H1 (cell line): ENCODE data around the gene KLK10. TPM values are rescaled to one million over a fixed set of nuclear protein-coding genes. Genes with fewer than 3 reads are reported as not detected.

Experiments
- CTCF ChIA-PET: fragments of 300-600 bp; sonication (Branson Sonifier 250); formaldehyde crosslinking; loops from one replicate; lab custom pipeline; 2021; ENCODE audit not compliant: partially characterized antibody; lab: Charles Lee
- POLR2A ChIA-PET: fragments of 300-600 bp; sonication (Branson Sonifier 250); formaldehyde crosslinking; loops from one replicate; lab custom pipeline; 2021; ENCODE audit warnings: inconsistent platforms; ENCODE audit not compliant: partially characterized antibody; lab: Charles Lee
- DNase-seq, 2 experiments: peaks; one replicate each; pipeline versions ENCODE4 v3.0.0 to v3.0.0-alpha.2; 2010 to 2022; ENCODE audit warnings: low spot score in 2 of 2, low read depth in 1 of 2, mixed read lengths in 1 of 2
- FAIRE-seq: peaks from 2 replicates; lab custom pipeline; 2011; peaks lifted over from hg19 to GRCh38; lab: Jason Lieb, UNC
- H2AFZ ChIP-seq: 2 replicates; pipeline ENCODE4 v1.8.1; 2012; ENCODE audit warnings: low read length, inconsistent platforms
- H2AK5ac ChIP-seq: 2 replicates; pipeline ENCODE4 v1.6.1; 2013; ENCODE audit warnings: low read depth, low read length
- H2BK120ac ChIP-seq: replicated peaks from 2 replicates; pipeline ENCODE3; 2013; ENCODE audit warnings: low read depth, low read length, inconsistent platforms
- H2BK12ac ChIP-seq: 2 replicates; pipeline ENCODE4 v1.6.1; 2013; ENCODE audit warnings: low read depth, low read length
- H2BK15ac ChIP-seq: 2 replicates; pipeline ENCODE4 v1.6.1; 2013; ENCODE audit warnings: low read length
- H2BK20ac ChIP-seq: 2 replicates; pipeline ENCODE4 v1.6.1; 2013; ENCODE audit warnings: low read length
- H2BK5ac ChIP-seq: 2 replicates; pipeline ENCODE4 v1.6.1; 2013; ENCODE audit warnings: low read depth, low read length
- H3K14ac ChIP-seq: 2 replicates; pipeline ENCODE4 v1.6.1; 2013; ENCODE audit warnings: inconsistent platforms; ENCODE audit not compliant: insufficient read length
- H3K18ac ChIP-seq: 2 replicates; pipeline ENCODE4 v1.6.1; 2013; ENCODE audit warnings: low read length; ENCODE audit errors: extremely low read depth
- H3K23ac ChIP-seq: 2 replicates; pipeline ENCODE4 v1.6.1; 2013; ENCODE audit warnings: inconsistent platforms; ENCODE audit not compliant: insufficient read length
- H3K23me2 ChIP-seq: 2 replicates; pipeline ENCODE4 v1.6.1; 2013; ENCODE audit warnings: low read depth, low read length
- H3K27ac ChIP-seq: 2 replicates; pipeline ENCODE4 v1.6.1; 2011; ENCODE audit warnings: low read depth, low read length, inconsistent platforms
- H3K27me3 ChIP-seq, 4 experiments: replicated peaks in 1 of 4; 1 replicate in 1 of 4; 2 replicates in 3 of 4; pipeline versions ENCODE4 v1.6.1 to v1.8.1; 2011 to 2013; ENCODE audit warnings: low read length in 3 of 4, mild to moderate bottlenecking in 3 of 4, inconsistent platforms in 2 of 4, mixed read lengths in 2 of 4, moderate library complexity in 1 of 4; ENCODE audit not compliant: control insufficient read depth in 3 of 4, insufficient read depth in 3 of 4; ENCODE audit errors: extremely low read depth in 1 of 4
- H3K36me3 ChIP-seq, 4 experiments: 2 replicates each; pipeline versions ENCODE4 v1.6.1 to v1.8.1; 2011 to 2013; ENCODE audit warnings: mild to moderate bottlenecking in 4 of 4, low read length in 3 of 4, moderate library complexity in 2 of 4, control low read depth in 1 of 4, inconsistent platforms in 1 of 4; ENCODE audit not compliant: insufficient read depth in 4 of 4, control insufficient read depth in 2 of 4
- H3K4ac ChIP-seq: replicated peaks from 2 replicates; pipeline ENCODE3; 2013; ENCODE audit warnings: low read length, low read depth, mixed read lengths, inconsistent platforms; ENCODE audit not compliant: insufficient read length
- H3K4me1 ChIP-seq, 4 experiments: replicated peaks in 1 of 4; 1 replicate in 1 of 4; 2 replicates in 3 of 4; pipeline versions ENCODE4 v1.6.1 to v1.8.1; 2011 to 2013; ENCODE audit warnings: low read length in 3 of 4, inconsistent platforms in 2 of 4, mixed read lengths in 1 of 4; ENCODE audit not compliant: insufficient read depth in 4 of 4, control insufficient read depth in 3 of 4
- H3K4me2 ChIP-seq, 2 experiments: 2 replicates each; pipeline versions ENCODE4 v1.6.1 to v1.8.1; 2011 to 2013; ENCODE audit warnings: low read depth in 2 of 2, low read length in 2 of 2, control low read depth in 1 of 2, inconsistent platforms in 1 of 2, mild to moderate bottlenecking in 1 of 2; ENCODE audit not compliant: insufficient read depth in 1 of 2
- H3K4me3 ChIP-seq, 4 experiments: fragments of 200-600, 300-600 bp in 1 of 4; sonication (generic), shearing (Covaris generic), sonication (Bioruptor Twin) in 1 of 4; 2 replicates each; pipeline versions ENCODE4 v1.5.1 to v1.8.1; 2011 to 2016; ENCODE audit warnings: low read length in 4 of 4, low read depth in 3 of 4, control low read depth in 2 of 4, inconsistent platforms in 2 of 4, mild to moderate bottlenecking in 2 of 4, mixed read lengths in 1 of 4, moderate library complexity in 1 of 4; ENCODE audit not compliant: insufficient read depth in 2 of 4; ENCODE audit errors: extremely low read depth in 1 of 4
- H3K56ac ChIP-seq: replicated peaks from 2 replicates; pipeline ENCODE3; 2013; ENCODE audit warnings: low read depth, mild to moderate bottlenecking, mixed read lengths, low read length, inconsistent platforms; ENCODE audit not compliant: insufficient read length
- H3K79me1 ChIP-seq: 2 replicates; pipeline ENCODE4 v1.6.1; 2013; ENCODE audit warnings: low read depth, low read length, control low read depth
- H3K79me2 ChIP-seq, 2 experiments: 2 replicates each; pipeline versions ENCODE4 v1.6.1 to v1.8.1; 2012 to 2013; ENCODE audit warnings: low read length in 2 of 2, mild to moderate bottlenecking in 2 of 2, inconsistent platforms in 1 of 2; ENCODE audit not compliant: insufficient read depth in 2 of 2, control insufficient read depth in 1 of 2
- H3K9ac ChIP-seq, 4 experiments: replicated peaks in 1 of 4; 1 replicate in 1 of 4; 2 replicates in 3 of 4; pipeline versions ENCODE4 v1.6.1 to v1.8.1; 2011 to 2013; ENCODE audit warnings: low read depth in 3 of 4, low read length in 3 of 4, control low read depth in 2 of 4, mild to moderate bottlenecking in 2 of 4, moderate library complexity in 2 of 4, inconsistent platforms in 1 of 4; ENCODE audit errors: extremely low read depth in 1 of 4
- H3K9me3 ChIP-seq, 2 experiments: 2 replicates each; pipeline versions ENCODE4 v1.6.1 to v1.8.1; 2012 to 2013; ENCODE audit warnings: mild to moderate bottlenecking in 2 of 2, moderate library complexity in 2 of 2, control low read depth in 1 of 2, inconsistent platforms in 1 of 2, low read depth in 1 of 2, low read length in 1 of 2, mixed read lengths in 1 of 2; ENCODE audit not compliant: insufficient read depth in 2 of 2
- H4K20me1 ChIP-seq, 2 experiments: replicated peaks in 1 of 2; 2 replicates each; pipeline versions ENCODE3 to v1.8.1; 2011 to 2013; ENCODE audit warnings: inconsistent platforms in 2 of 2, low read length in 2 of 2, mild to moderate bottlenecking in 1 of 2; ENCODE audit not compliant: insufficient read depth in 2 of 2, control insufficient read depth in 1 of 2
- H4K5ac ChIP-seq: 2 replicates; pipeline ENCODE4 v1.6.1; 2013; ENCODE audit warnings: low read length, low read depth, mixed read lengths, inconsistent platforms; ENCODE audit not compliant: insufficient read length
- H4K8ac ChIP-seq: 2 replicates; pipeline ENCODE4 v1.8.0; 2013; ENCODE audit warnings: mild to moderate bottlenecking, moderate library complexity, low read length, inconsistent platforms; ENCODE audit not compliant: insufficient read depth; ENCODE audit errors: extremely low read depth
- H4K91ac ChIP-seq: replicated peaks from 2 replicates; pipeline ENCODE3; 2013; ENCODE audit warnings: low read length, mixed read lengths, inconsistent platforms; ENCODE audit not compliant: insufficient read length
- HDAC6 ChIP-seq: IDR thresholded peaks from one replicate; pipeline ENCODE4 v1.7.1; 2012; ENCODE audit warnings: low read depth, mild to moderate bottlenecking, inconsistent platforms, low read length, moderate library complexity
- KDM4A ChIP-seq: IDR thresholded peaks from one replicate; pipeline ENCODE4 v1.7.1; 2012; ENCODE audit warnings: low read depth, mild to moderate bottlenecking, moderate library complexity, low read length, inconsistent platforms; ENCODE audit not compliant: severe bottlenecking
- RBBP5 ChIP-seq: IDR thresholded peaks from 2 replicates; pipeline ENCODE4 v1.7.1; 2012; ENCODE audit warnings: low read depth, mild to moderate bottlenecking, inconsistent platforms, low read length, moderate library complexity, borderline replicate concordance
- RNF2 ChIP-seq: fragments of 200-900, 300-1000 bp; sonication (generic); IDR thresholded peaks from 2 replicates; pipeline ENCODE4 v1.7.1; 2016; ENCODE audit warnings: borderline replicate concordance, low read depth, mild to moderate bottlenecking, antibody characterized with exemption, low read length; ENCODE audit not compliant: poor library complexity, severe bottlenecking; ENCODE audit errors: missing control alignments
- TAF7 ChIP-seq: optimal IDR thresholded peaks from 2 replicates; pipeline ENCODE3; 2011; ENCODE audit warnings: low read depth, mild to moderate bottlenecking, inconsistent platforms, low read length, moderate library complexity, borderline replicate concordance
- TBP ChIP-seq: IDR thresholded peaks from 2 replicates; pipeline ENCODE4 v1.6.1; 2011; ENCODE audit warnings: low read depth, low read length, improper control_type of control experiment
- WGBS, 2 experiments: shearing (Covaris generic) in 1 of 2; methylation state at CpG; one replicate each; pipeline versions ENCODE4 v1.1.6 to v1.1.7; 2013 to 2015; ENCODE audit warnings: low lambda C conversion rate in 2 of 2, mixed read lengths in 2 of 2, inconsistent platforms in 1 of 2, low coverage in 1 of 2, missing lambda C conversion rate in 1 of 2; ENCODE audit not compliant: insufficient replicate concordance in 2 of 2, insufficient coverage in 1 of 2, insufficient read length in 1 of 2; ENCODE audit errors: extremely low coverage in 1 of 2, missing lambda C conversion rate in 1 of 2; 5-methylcytosine and 5-hydroxymethylcytosine counted together
- polyA plus RNA-seq, 7 experiments: library from polyadenylated mRNA; depleted of rRNA in 3 of 7; stranded (reverse) in 5 of 7; unstranded in 2 of 7; fragments of >200 nt in 5 of 7; fragments of 200-250 nt in 2 of 7; gene quantifications; 1 replicate in 5 of 7; 2 replicates in 1 of 7; 4 replicates in 1 of 7; pipeline versions ENCODE4 v1.2.1 to v1.2.3, GENCODE V29; 2011 to 2013; ENCODE audit warnings: missing spikeins in 2 of 7, mixed read lengths in 2 of 7
- total RNA-seq: library from RNA; stranded (reverse); fragmentation: NEBNext Ultra II Directional; extraction: Animal tissue kit (Norgen Biotek cat#: 25700); gene quantifications from 2 replicates; pipeline ENCODE4 v1.2.1, GENCODE V29; 2021

Gene KLK10
- total and polyA plus RNA-seq, 2 of the 8 experiments (the other 6 are each of a cell fraction or from before 2014, with no cell fraction given), result 4.8 to 9.7 TPM

DNA sequence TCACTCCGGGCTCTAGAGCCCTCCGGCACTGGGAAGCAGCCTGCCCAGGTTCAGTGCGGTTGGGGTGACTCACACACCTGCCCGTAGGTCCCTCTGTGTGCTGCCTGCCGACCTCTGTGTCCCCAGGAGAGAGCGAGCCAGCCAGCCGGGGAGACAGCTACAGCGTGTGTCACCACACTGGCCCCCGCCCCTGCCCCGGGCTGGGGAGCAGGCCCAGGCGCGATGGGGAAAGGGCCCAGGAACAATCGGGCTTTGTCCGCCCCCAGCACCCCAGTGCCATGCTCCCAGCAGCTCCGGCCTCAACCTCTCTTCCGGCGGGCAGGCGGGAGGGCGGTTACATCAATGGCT, 50.1 kb downstream of the KLK10 start, which contains the start of gene KLK6:
Gene KLK6, minus strand, starts transcription at position 179 of the 348 bp plus-strand sequence. CDS start 1,487 bp downstream, outside the sequence.
- no peak for FAIRE-seq
- H2AFZ ChIP-seq, result peak within 1 kb of the TSS; percentile 58
- ChIA-PET POLR2A (interaction anchor here (0.7 to 1.0 kb wide), 3 partner anchors 19 to 164 kb away, joined by 3 to 4 read pairs (median 3); no protein-coding TSS in a partner anchor), CTCF (interaction anchor here (1.5 kb wide), 1 partner anchor 48 kb away, joined by 6 read pairs; no protein-coding TSS in a partner anchor)
- 0 out of 2 replicates have a peak within 1 kb of the TSS, but pooled peaks have one; percentile 81 for H2BK15ac ChIP-seq
- H2BK5ac ChIP-seq, result no peak within 1 kb of the TSS; the same call in 1 of the 2 replicates
- H2BK20ac ChIP-seq, result peak within 1 kb of the TSS; percentile 43; the same call in 1 of the 2 replicates
- H3K4me3 ChIP-seq, result no peak within 1 kb of the TSS
- H3K79me2 ChIP-seq, result no peaks in the 10 kb centered on the region
- H4K20me1 ChIP-seq, result no peaks in the 10 kb centered on the region
- no peaks in the 10 kb centered on the region for H3K79me1 ChIP-seq
- 82% methylated on average over 18 of the region's 19 CpGs; no CpG with 5 or more reads in 1 of the 2 experiments for WGBS, 2 experiments
- H3K56ac ChIP-seq, result no peak within 1 kb of the TSS
- peaks cover 3% of the 10 kb centered on the region; the same call in 1 of the 2 replicates for H3K23me2 ChIP-seq
- H3K27me3 ChIP-seq, result no peaks in the 10 kb centered on the region
- H2BK120ac ChIP-seq, result no peak within 1 kb of the TSS
- H3K18ac ChIP-seq, result peak within 1 kb of the TSS; percentile 71
- peak within 1 kb of the TSS; percentile 72 for H3K4ac ChIP-seq
- no peak within 1 kb of the TSS for H4K5ac ChIP-seq
- TF ChIP-seq KDM4A (no peak), RBBP5 (no peak), TBP (no peak), TAF7 (no peak), HDAC6 (no peak), RNF2 (no peak)
- H3K23ac ChIP-seq, result no peak within 1 kb of the TSS
- H3K9me3 ChIP-seq, result no peaks in the 10 kb centered on the region
- H3K9ac ChIP-seq, result no peak within 1 kb of the TSS; a peak in 1 of 7 replicates
- H4K8ac ChIP-seq, result peak within 1 kb of the TSS; percentile 59
- no peak within 1 kb of the TSS for H2AK5ac ChIP-seq
- peak within 1 kb of the TSS; percentile 84 for H4K91ac ChIP-seq
- peak within 1 kb of the TSS; percentile 68; the same call in 1 of the 2 replicates for H2BK12ac ChIP-seq
- no peak within 1 kb of the TSS for H3K14ac ChIP-seq
- peaks cover 0 to 19% (median 6%) of the 10 kb centered on the region in 4 experiments; a peak in 5 of 7 replicates for H3K4me1 ChIP-seq
- no peak within 1 kb of the TSS for H3K4me2 ChIP-seq
- H3K36me3 ChIP-seq, result no peaks in the 10 kb centered on the region
- DNase-seq, result no peak
- no peak within 1 kb of the TSS for H3K27ac ChIP-seq
